ENCODE measurements around the gene KCNK2. TPM values are rescaled to one million over a fixed set of nuclear protein-coding genes. Genes with fewer than 3 reads are reported as not detected.

KCNK2 gene
- total RNA-seq, 2 experiments from 2014 or later: not detected

- Histone ChIP-seq H3K36me3 (ENCODE audit: insufficient read depth, low read length) (no peaks in the 10 kb centered on the region), H3K4me3 (ENCODE audit: low read length) (no peak overlapping the region), H3K4me1 (ENCODE audit: insufficient read depth, low read length) (no peaks in the 10 kb centered on the region), H3K9me3 (ENCODE audit: control insufficient read depth in 1 of 2, insufficient read depth in 1 of 2, low read length in 2 of 2) (peaks cover 0 to under 1% of the 10 kb centered on the region in 2 experiments), H3K27me3 (ENCODE audit: control insufficient read depth in 1 of 2, insufficient read depth in 2 of 2, low read length in 2 of 2) (peaks cover 12 to 22% of the 10 kb centered on the region in 2 experiments), H3K27ac (ENCODE audit: low read depth in 1 of 2, low read length in 2 of 2) (no peak overlapping the region)
- H3K4me1 Mint-ChIP-seq (ENCODE audit: low read depth): peaks cover 5% of the 10 kb centered on the region
- no peaks in the 10 kb centered on the region for H3K9me3 Mint-ChIP-seq
- H3K27ac Mint-ChIP-seq: no peak overlapping the region
- ChIA-PET POLR2A (no interaction called here), CTCF (no interaction called here)
- H3K36me3 Mint-ChIP-seq (ENCODE audit: low read depth): no peaks in the 10 kb centered on the region
- TF ChIP-seq CTCF (IDR thresholded peaks at IDR 0.05): no peak
- H3K27me3 Mint-ChIP-seq: peaks cover 73% of the 10 kb centered on the region
- H3K4me3 Mint-ChIP-seq: no peak overlapping the region
- no peak for DNase-seq
- intact Hi-C loops (cut with DNase I, micrococcal nuclease): no loop called here
- ATAC-seq (ENCODE audit: poor library complexity): no peak
Measured at GRCh38 chr1:215087603-215088002, 5.1 kb downstream of the KCNK2 start.

- intact Hi-C loops (cut with DNase I, micrococcal nuclease): no loop called here
- no peaks in the 10 kb centered on the region for H3K4me1 ChIP-seq (ENCODE audit: insufficient read depth, low read length)
- Mint-ChIP-seq H3K4me3 (no peak overlapping the region), H3K9me3 (no peaks in the 10 kb centered on the region), H3K4me1 (ENCODE audit: low read depth) (no peaks in the 10 kb centered on the region), H3K27me3 (peaks cover 26% of the 10 kb centered on the region), H3K36me3 (ENCODE audit: low read depth) (no peaks in the 10 kb centered on the region), H3K27ac (no peak overlapping the region)
- POLR2A ChIA-PET: no interaction called here
- DNase-seq: no peak
- no peaks in the 10 kb centered on the region for H3K27me3 ChIP-seq (ENCODE audit: control insufficient read depth in 1 of 2, insufficient read depth in 2 of 2, low read length in 2 of 2)
- H3K27ac ChIP-seq (ENCODE audit: low read depth in 1 of 2, low read length in 2 of 2): no peak overlapping the region
- H3K36me3 ChIP-seq (ENCODE audit: insufficient read depth, low read length): no peaks in the 10 kb centered on the region
- TF ChIP-seq CTCF (IDR thresholded peaks at IDR 0.05): no peak
- CTCF ChIA-PET: no interaction called here
- no peak overlapping the region for H3K4me3 ChIP-seq (ENCODE audit: low read length)
- ATAC-seq (ENCODE audit: poor library complexity): no peak
- no peaks in the 10 kb centered on the region for H3K9me3 ChIP-seq (ENCODE audit: control insufficient read depth in 1 of 2, insufficient read depth in 1 of 2, low read length in 2 of 2)
Measured at GRCh38 chr1:215094381-215094780, 11.8 kb downstream of the KCNK2 start.

GRCh38 chr1:215095524-215095923 lies 13.0 kb downstream of the KCNK2 start:
- no peak overlapping the region for H3K4me3 ChIP-seq (ENCODE audit: low read length)

More at GRCh38 chr1:215095524-215095923, 13.0 kb downstream of the KCNK2 start:
- H3K27ac Mint-ChIP-seq: no peak overlapping the region
- H3K4me1 Mint-ChIP-seq (ENCODE audit: low read depth): no peaks in the 10 kb centered on the region
- Histone ChIP-seq H3K4me1 (ENCODE audit: insufficient read depth, low read length) (no peaks in the 10 kb centered on the region), H3K27ac (ENCODE audit: low read depth in 1 of 2, low read length in 2 of 2) (no peak overlapping the region), H3K27me3 (ENCODE audit: control insufficient read depth in 1 of 2, insufficient read depth in 2 of 2, low read length in 2 of 2) (no peaks in the 10 kb centered on the region), H3K36me3 (ENCODE audit: insufficient read depth, low read length) (no peaks in the 10 kb centered on the region), H3K9me3 (ENCODE audit: control insufficient read depth in 1 of 2, insufficient read depth in 1 of 2, low read length in 2 of 2) (no peaks in the 10 kb centered on the region)
- POLR2A ChIA-PET: no interaction called here
- no peak overlapping the region for H3K4me3 Mint-ChIP-seq
- peaks cover 30% of the 10 kb centered on the region for H3K27me3 Mint-ChIP-seq
- no peaks in the 10 kb centered on the region for H3K36me3 Mint-ChIP-seq (ENCODE audit: low read depth)
- CTCF ChIA-PET: no interaction called here
- ATAC-seq (ENCODE audit: poor library complexity): no peak
- no peak for DNase-seq
- intact Hi-C loops (cut with DNase I, micrococcal nuclease): no loop called here
- TF ChIP-seq CTCF (IDR thresholded peaks at IDR 0.05): no peak
- H3K9me3 Mint-ChIP-seq: no peaks in the 10 kb centered on the region
